NB4 (cell line): ENCODE data around the gene CDKAL1.
A peak's percentile ranks its signal among the peaks of the same experiment; 100 is the strongest.

Experiments
- DNase-seq: peaks from one replicate; pipeline ENCODE4 v3.0.0; 2010; ENCODE audit warnings: low read depth
- H3K4me3 ChIP-seq: one replicate; pipeline ENCODE4 v1.5.1; 2011; ENCODE audit warnings: mild to moderate bottlenecking, low read depth, low read length, moderate library complexity
- MYC ChIP-seq: IDR thresholded peaks from 2 replicates; pipeline ENCODE4 v1.6.1; 2011; ENCODE audit warnings: low read depth, low read length
- POLR2A ChIP-seq: IDR thresholded peaks from 2 replicates; pipeline ENCODE4 v1.6.1; 2011; ENCODE audit warnings: mild to moderate bottlenecking; ENCODE audit not compliant: insufficient read length; ENCODE audit errors: extremely low read depth
- TF ChIP-seq, protein P1 (sequence below): IDR thresholded peaks from 2 replicates; pipeline ENCODE4 v1.6.1; 2011; ENCODE audit warnings: low read depth, low read length
- TF ChIP-seq, protein P2 (sequence below): IDR thresholded peaks from one replicate; pipeline ENCODE4 v1.5.1; 2012; ENCODE audit warnings: low read depth, low read length

CDKAL1 gene

DNA sequence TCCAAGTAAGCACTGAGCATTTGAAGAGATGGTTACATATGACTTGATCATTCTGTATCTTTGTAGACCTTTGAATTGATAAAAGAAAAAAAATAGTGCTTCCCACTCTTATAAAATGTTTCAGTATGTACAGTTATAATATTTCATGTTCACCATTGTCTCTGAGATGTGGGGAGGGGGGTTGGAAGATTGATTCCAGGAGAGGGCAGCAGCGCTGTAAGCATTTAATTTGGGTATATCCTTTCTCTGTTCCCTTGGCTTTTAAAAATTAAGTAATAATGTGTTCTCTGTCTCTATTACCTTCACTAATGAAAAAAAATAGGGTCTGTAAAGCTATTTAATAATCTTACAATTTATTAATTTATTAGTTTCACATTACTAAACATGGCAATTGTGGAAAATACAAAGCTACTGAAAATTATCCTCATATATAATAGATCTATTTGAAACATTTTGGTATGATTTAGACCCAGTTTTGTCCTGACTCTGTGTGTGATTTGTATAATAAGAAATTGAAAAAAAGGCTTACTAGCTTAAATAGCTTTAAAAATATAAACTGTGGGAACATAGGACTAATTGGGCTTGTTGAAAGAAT lies 341.2 kb downstream of the CDKAL1 start:
- H3K4me3 ChIP-seq, result no peak overlapping the region
- TF ChIP-seq, protein P1, sequence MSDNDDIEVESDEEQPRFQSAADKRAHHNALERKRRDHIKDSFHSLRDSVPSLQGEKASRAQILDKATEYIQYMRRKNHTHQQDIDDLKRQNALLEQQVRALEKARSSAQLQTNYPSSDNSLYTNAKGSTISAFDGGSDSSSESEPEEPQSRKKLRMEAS, result no peak
- TF ChIP-seq, protein P2, sequence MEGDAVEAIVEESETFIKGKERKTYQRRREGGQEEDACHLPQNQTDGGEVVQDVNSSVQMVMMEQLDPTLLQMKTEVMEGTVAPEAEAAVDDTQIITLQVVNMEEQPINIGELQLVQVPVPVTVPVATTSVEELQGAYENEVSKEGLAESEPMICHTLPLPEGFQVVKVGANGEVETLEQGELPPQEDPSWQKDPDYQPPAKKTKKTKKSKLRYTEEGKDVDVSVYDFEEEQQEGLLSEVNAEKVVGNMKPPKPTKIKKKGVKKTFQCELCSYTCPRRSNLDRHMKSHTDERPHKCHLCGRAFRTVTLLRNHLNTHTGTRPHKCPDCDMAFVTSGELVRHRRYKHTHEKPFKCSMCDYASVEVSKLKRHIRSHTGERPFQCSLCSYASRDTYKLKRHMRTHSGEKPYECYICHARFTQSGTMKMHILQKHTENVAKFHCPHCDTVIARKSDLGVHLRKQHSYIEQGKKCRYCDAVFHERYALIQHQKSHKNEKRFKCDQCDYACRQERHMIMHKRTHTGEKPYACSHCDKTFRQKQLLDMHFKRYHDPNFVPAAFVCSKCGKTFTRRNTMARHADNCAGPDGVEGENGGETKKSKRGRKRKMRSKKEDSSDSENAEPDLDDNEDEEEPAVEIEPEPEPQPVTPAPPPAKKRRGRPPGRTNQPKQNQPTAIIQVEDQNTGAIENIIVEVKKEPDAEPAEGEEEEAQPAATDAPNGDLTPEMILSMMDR, result no peak
- TF ChIP-seq MYC (no peak), POLR2A (no peak)
- peak; percentile 42 for DNase-seq

DNA sequence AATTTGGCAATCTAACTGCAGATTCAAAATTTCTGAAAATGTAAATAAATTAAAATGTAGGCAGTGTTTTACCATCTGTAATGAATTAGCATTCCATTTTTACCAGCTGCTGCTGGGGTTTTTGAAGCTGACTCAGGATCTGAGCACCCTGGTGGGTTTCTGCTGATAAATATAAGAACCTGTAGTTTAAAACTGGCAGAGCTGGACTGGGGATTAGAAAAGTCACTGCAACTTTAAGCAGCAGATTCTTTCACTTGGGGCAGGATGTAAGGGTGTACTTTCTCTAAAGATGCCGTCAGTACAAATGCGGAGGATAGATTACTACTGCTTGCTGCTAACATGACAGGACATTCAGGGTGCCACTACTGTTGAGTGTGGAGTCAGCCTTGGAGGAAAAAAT lies 341.8 kb downstream of the CDKAL1 start:
- no peak for DNase-seq
- TF ChIP-seq, protein P2, result no peak
- no peak for TF ChIP-seq MYC
- TF ChIP-seq, protein P1, result no peak
- no peak for TF ChIP-seq POLR2A

DNA sequence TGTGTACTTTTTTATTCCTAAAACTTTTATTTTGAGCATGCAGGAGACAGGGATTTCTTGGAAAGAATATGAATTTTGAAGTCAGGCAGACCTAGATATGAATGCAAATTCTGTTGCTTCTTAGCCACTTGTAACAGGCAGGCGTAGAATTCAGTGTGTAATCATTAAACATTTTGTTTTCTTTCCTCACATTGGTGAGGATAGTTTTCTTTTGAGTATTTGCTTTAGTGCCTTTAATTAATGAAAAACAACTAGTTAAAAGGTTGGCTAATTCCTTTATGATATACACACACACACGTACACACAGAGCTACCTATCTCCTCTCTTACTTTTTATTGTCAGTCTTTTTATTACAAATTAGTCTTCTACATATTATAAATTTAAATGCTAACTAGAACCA lies 342.3 kb downstream of the CDKAL1 start:
- TF ChIP-seq MYC (no peak), POLR2A (no peak)
- TF ChIP-seq, protein P1, result no peak
- TF ChIP-seq, protein P2, result no peak

More for the DNA sequence above, 341.8 kb downstream of the CDKAL1 start:
- no peak overlapping the region for H3K4me3 ChIP-seq

DNA sequence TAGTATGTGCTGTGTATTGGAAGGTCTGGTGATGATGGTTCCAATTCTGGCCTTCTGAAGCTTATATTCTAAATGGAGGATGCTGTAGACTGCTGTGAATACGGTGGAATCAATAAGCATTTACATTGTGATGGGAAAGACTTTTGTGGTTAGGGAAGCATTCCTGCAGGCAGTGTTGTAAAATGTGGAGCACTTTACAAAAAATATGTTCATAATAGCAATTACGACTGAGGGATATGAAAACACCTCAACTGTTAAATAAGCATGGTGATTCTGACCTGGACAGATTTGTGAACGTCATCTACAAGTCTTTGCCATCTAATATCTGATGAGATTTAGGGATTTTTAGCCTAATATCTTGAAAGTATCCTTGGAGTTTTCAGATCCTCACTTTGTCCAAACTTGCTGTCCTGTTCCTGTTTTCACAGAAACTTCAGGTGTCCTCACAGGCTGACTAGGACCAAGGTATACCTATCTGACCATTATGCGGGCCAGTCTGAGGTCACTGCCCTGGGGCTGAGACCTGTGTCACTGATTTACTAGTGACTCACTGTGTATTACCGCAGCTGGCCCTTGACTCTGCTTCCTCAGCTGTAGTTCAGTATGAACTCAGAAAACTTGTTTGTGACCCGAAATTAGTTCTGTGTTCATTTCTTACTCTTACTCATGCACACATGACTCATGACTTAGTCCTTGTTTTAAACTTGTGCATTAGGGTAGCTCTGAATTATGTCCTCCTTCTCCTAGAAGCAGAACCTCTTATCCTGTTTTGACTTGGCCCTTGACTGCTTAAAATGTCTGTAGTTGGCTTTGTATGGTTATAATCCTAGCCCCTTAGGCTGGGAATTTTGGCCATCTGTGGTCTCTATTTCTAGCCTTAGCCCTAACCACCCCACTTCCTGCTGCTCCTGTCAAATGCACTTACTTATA lies 343.0 kb downstream of the CDKAL1 start:
- peak; percentile 22 for DNase-seq
- TF ChIP-seq POLR2A (no peak), MYC (no peak)
- TF ChIP-seq, protein P2, result no peak
- TF ChIP-seq, protein P1, result no peak
- H3K4me3 ChIP-seq, result no peak overlapping the region

More for the DNA sequence above, 342.3 kb downstream of the CDKAL1 start:
- no peak for DNase-seq
- no peak overlapping the region for H3K4me3 ChIP-seq

DNA sequence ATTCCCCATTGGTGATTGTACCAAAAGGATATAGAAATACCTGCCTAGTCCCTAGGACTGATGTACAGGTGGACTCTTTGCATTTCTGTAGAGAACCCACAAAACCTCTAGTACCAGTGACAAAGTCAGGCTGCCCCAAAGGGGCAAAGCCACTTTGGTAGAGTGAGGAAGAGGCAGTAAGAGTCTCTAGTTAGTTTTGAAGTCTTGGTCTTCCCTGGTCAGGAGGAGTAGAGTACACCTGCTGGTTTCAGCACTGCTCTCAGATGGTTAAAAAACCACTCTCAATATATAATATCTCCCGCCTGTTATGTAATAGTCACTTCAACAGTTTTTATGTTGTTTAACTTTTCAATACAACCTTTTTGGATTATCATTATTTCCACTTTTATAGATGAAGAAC lies 344.9 kb downstream of the CDKAL1 start:
- H3K4me3 ChIP-seq, result no peak overlapping the region
- no peak for DNase-seq
- TF ChIP-seq MYC (no peak), POLR2A (no peak)
- TF ChIP-seq, protein P1, result no peak
- TF ChIP-seq, protein P2, result no peak
